ENCODE data around the gene SLC36A2. TPM values are rescaled to one million over a fixed set of nuclear protein-coding genes. Genes with fewer than 3 reads are reported as not detected.

SLC36A2 gene
- total RNA-seq, 1 experiment from 2014 or later = not detected

DNA sequence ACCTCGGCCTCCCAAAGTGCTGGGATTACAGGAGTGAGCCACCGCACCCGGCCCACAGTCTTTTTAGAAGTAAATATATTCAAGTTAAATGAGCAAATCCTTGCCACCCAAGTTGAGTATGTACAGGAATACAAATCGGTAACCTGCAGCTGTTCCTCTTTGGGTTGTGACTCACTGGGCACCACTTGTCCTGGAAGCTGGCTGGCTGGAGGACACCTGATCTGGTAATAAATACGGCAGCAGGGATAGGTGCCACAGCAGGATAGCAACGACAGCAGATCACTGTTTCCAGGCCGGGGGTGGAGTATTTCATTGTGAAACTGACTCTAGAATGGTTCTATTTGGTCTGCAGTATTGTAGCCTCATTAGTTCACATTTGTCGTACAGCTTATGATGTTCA lies 35.7 kb upstream of the SLC36A2 start:
- H3K9me3 ChIP-seq (ENCODE audit: control insufficient read depth, insufficient read depth, low read depth, low read length) = no peaks in the 10 kb centered on the region
- in situ Hi-C loops (cut with HindIII; ENCODE audit: low pct_unique_long_range_greater_than_20kb, low sequenced_read_pairs) = no loop called here
- H3K27me3 ChIP-seq (ENCODE audit: control insufficient read depth, insufficient read depth, low read length) = peaks cover 4% of the 10 kb centered on the region; the same call in 1 of the 2 replicates
- DNase-seq (ENCODE audit: low read depth, low spot score) (no peak), ATAC-seq (no peak)
- ChIA-PET CTCF (no interaction called here), POLR2A (interaction anchor here (0.7 kb wide), 1 partner anchor 39 kb away, joined by 13 read pairs; no protein-coding TSS in a partner anchor)
- no peaks in the 10 kb centered on the region for H3K4me1 ChIP-seq (ENCODE audit: control insufficient read depth, insufficient read depth, low read length)
- intact Hi-C loops (cut with micrococcal nuclease; ENCODE audit: unreplicated experiment) = no loop called here
- H3K4me3 ChIP-seq (ENCODE audit: low read depth in 2 of 2, low read length in 2 of 2) = no peak overlapping the region
- no peak for TF ChIP-seq POLR2AphosphoS5 (IDR thresholded peaks at IDR 0.05; ENCODE audit: low read depth, low read length)
- no peak for TF ChIP-seq TCF7L2 (IDR thresholded peaks at IDR 0.05; ENCODE audit: low read depth, low read length)
- TF ChIP-seq, protein P1, sequence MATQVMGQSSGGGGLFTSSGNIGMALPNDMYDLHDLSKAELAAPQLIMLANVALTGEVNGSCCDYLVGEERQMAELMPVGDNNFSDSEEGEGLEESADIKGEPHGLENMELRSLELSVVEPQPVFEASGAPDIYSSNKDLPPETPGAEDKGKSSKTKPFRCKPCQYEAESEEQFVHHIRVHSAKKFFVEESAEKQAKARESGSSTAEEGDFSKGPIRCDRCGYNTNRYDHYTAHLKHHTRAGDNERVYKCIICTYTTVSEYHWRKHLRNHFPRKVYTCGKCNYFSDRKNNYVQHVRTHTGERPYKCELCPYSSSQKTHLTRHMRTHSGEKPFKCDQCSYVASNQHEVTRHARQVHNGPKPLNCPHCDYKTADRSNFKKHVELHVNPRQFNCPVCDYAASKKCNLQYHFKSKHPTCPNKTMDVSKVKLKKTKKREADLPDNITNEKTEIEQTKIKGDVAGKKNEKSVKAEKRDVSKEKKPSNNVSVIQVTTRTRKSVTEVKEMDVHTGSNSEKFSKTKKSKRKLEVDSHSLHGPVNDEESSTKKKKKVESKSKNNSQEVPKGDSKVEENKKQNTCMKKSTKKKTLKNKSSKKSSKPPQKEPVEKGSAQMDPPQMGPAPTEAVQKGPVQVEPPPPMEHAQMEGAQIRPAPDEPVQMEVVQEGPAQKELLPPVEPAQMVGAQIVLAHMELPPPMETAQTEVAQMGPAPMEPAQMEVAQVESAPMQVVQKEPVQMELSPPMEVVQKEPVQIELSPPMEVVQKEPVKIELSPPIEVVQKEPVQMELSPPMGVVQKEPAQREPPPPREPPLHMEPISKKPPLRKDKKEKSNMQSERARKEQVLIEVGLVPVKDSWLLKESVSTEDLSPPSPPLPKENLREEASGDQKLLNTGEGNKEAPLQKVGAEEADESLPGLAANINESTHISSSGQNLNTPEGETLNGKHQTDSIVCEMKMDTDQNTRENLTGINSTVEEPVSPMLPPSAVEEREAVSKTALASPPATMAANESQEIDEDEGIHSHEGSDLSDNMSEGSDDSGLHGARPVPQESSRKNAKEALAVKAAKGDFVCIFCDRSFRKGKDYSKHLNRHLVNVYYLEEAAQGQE (IDR thresholded peaks at IDR 0.05; ENCODE audit: insufficient read depth in 1 of 2, low read depth in 2 of 2, low read length in 1 of 2) = no peak
- TF ChIP-seq, protein P2, sequence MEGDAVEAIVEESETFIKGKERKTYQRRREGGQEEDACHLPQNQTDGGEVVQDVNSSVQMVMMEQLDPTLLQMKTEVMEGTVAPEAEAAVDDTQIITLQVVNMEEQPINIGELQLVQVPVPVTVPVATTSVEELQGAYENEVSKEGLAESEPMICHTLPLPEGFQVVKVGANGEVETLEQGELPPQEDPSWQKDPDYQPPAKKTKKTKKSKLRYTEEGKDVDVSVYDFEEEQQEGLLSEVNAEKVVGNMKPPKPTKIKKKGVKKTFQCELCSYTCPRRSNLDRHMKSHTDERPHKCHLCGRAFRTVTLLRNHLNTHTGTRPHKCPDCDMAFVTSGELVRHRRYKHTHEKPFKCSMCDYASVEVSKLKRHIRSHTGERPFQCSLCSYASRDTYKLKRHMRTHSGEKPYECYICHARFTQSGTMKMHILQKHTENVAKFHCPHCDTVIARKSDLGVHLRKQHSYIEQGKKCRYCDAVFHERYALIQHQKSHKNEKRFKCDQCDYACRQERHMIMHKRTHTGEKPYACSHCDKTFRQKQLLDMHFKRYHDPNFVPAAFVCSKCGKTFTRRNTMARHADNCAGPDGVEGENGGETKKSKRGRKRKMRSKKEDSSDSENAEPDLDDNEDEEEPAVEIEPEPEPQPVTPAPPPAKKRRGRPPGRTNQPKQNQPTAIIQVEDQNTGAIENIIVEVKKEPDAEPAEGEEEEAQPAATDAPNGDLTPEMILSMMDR (IDR thresholded peaks at IDR 0.05) = no peak
- TF ChIP-seq SIN3A (IDR thresholded peaks at IDR 0.05; ENCODE audit: borderline replicate concordance, insufficient read depth, low read depth, low read length) = no peak
- H3K36me3 ChIP-seq (ENCODE audit: control insufficient read depth, insufficient read depth, low read length) = no peaks in the 10 kb centered on the region
- no peak overlapping the region for H3K27ac ChIP-seq (ENCODE audit: low read length)
- BruUV-seq (replicated peaks) = no TSS peak

DNA sequence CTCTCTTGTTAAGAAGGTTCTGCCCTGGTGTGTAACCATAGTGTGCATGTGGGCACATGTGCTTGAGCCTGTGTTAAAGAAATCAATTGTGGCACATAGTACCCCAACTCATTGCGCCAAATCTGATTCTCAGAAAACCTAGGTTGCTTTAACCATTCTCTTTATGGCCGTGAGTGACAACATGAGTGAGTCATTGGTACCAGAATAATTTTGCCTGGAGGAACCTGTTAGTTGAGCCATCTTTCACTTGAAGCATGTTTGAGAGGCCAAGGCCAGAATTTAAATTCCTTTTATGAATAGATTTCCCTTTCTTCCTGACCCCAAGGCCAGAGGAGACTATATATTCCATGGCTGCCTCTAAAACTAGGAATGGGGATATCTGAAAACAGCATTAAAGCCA lies 35.2 kb upstream of the SLC36A2 start:
- peaks cover 4% of the 10 kb centered on the region; the same call in 1 of the 2 replicates for H3K27me3 ChIP-seq (ENCODE audit: control insufficient read depth, insufficient read depth, low read length)
- ChIA-PET CTCF (interaction anchor here (0.6 kb wide), 1 partner anchor 914 kb away, joined by 5 read pairs; no protein-coding TSS in a partner anchor), POLR2A (interaction anchor here (0.7 kb wide), 1 partner anchor 40 kb away, joined by 13 read pairs; no protein-coding TSS in a partner anchor)
- ATAC-seq = no peak
- intact Hi-C loops (cut with micrococcal nuclease; ENCODE audit: unreplicated experiment) (no loop called here), in situ Hi-C loops (cut with HindIII; ENCODE audit: low pct_unique_long_range_greater_than_20kb, low sequenced_read_pairs) (no loop called here)
- no peak for DNase-seq (ENCODE audit: low read depth, low spot score)
- BruUV-seq (replicated peaks) = no TSS peak
- H3K9me3 ChIP-seq (ENCODE audit: control insufficient read depth, insufficient read depth, low read depth, low read length) = no peaks in the 10 kb centered on the region
- TF ChIP-seq, protein P2 (IDR thresholded peaks at IDR 0.05) = no peak
- TF ChIP-seq, protein P1 (IDR thresholded peaks at IDR 0.05; ENCODE audit: insufficient read depth in 1 of 2, low read depth in 2 of 2, low read length in 1 of 2) = no peak
- TF ChIP-seq POLR2AphosphoS5 (IDR thresholded peaks at IDR 0.05; ENCODE audit: low read depth, low read length) = no peak
- TF ChIP-seq TCF7L2 (IDR thresholded peaks at IDR 0.05; ENCODE audit: low read depth, low read length) = no peak
- no peak for TF ChIP-seq SIN3A (IDR thresholded peaks at IDR 0.05; ENCODE audit: borderline replicate concordance, insufficient read depth, low read depth, low read length)
- H3K4me3 ChIP-seq (ENCODE audit: low read depth in 2 of 2, low read length in 2 of 2) = no peak overlapping the region
- no peaks in the 10 kb centered on the region for H3K36me3 ChIP-seq (ENCODE audit: control insufficient read depth, insufficient read depth, low read length)
- no peaks in the 10 kb centered on the region for H3K4me1 ChIP-seq (ENCODE audit: control insufficient read depth, insufficient read depth, low read length)
- H3K27ac ChIP-seq (ENCODE audit: low read length) = no peak overlapping the region

Data from Panc1 (cell line).